ENCODE measurements around the gene HEY2. TPM values are rescaled to one million over a fixed set of nuclear protein-coding genes. Genes with fewer than 3 reads are reported as not detected.

HEY2 gene
- total and polyA plus RNA-seq, 2 donors (not counting 1 experiment from before 2014, with no cell fraction given), result not detected

DNA sequence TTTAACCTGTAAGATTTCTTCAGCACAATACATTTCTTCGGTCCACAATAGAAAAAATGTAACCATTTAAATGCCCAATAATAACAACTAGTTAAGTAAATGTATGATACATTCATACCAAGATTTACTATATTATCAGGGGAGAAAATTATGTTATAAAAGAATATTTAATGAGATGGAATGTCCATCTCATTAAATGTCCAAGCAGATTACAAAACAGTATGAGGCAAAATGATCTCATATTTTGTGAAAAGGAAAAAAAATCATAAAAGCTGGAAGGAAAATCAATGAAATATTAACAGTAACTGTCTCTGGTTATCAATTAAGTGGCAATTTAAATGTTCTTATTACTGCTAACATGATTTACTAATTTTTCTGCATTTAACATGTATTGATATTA, 10.1 kb upstream of the HEY2 start:
- Histone ChIP-seq H3K4me2 (ENCODE audit: extremely low read depth, insufficient read depth, low read length) (no peak overlapping the region), H3K27me3 (ENCODE audit: control insufficient read depth, insufficient read depth, low read length) (peaks cover 2% of the 10 kb centered on the region), H4K20me1 (ENCODE audit: control insufficient read depth, extremely low read depth, insufficient read depth, low read length) (no peaks in the 10 kb centered on the region), H3K79me2 (ENCODE audit: control insufficient read depth, insufficient read depth, low read length) (no peaks in the 10 kb centered on the region), H3K4me3 (replicated peaks in 1 of 4; ENCODE audit: control extremely low read depth in 1 of 4, insufficient read depth in 1 of 4, low read depth in 3 of 4, low read length in 4 of 4) (no peak overlapping the region), H2AFZ (ENCODE audit: low read length) (no peak overlapping the region), H3K9ac (ENCODE audit: insufficient read depth, low read length) (no peak overlapping the region), H3K4me1 (ENCODE audit: control insufficient read depth, extremely low read depth, insufficient read depth, low read length) (no peaks in the 10 kb centered on the region), H3K36me3 (ENCODE audit: control insufficient read depth, insufficient read depth, low read length) (no peaks in the 10 kb centered on the region), H3K9me3 (ENCODE audit: control insufficient read depth, insufficient read depth, low read depth, low read length) (no peaks in the 10 kb centered on the region), H3K27ac (ENCODE audit: insufficient read depth, low read length) (no peak overlapping the region)
- no peak for TF ChIP-seq CTCF (conservative IDR thresholded peaks at IDR 0.05 in 1 of 2, IDR thresholded peaks at IDR 0.05 in 1 of 2; ENCODE audit: low read depth in 1 of 2, low read length in 2 of 2)
- TF ChIP-seq EZH2 (IDR thresholded peaks at IDR 0.05; ENCODE audit: low read length, missing control alignments), result no peak
- no peak for DNase-seq (ENCODE audit: low read depth in 2 of 2)

DNA sequence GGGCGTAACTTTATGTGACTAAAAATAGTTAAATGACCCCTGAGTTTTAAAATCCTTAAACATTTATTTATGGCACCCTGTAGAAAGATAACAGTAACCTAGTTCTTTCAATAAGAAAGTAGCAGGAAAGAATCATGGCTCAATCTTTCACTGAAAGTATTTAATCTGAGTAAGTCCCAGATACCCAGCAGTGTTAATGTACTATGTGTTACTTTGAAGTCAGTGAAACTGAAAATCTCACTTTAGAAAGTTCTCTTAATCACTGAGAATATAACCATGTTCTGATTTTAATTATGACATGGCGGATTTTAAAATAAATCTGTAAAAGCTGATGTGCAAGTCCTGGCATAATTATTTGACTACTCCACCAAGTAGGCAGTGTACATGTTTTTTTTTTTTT, 8.1 kb upstream of the HEY2 start:
- Histone ChIP-seq H3K79me2 (ENCODE audit: control insufficient read depth, insufficient read depth, low read length) (no peaks in the 10 kb centered on the region), H3K27ac (ENCODE audit: insufficient read depth, low read length) (no peak overlapping the region), H3K36me3 (ENCODE audit: control insufficient read depth, insufficient read depth, low read length) (no peaks in the 10 kb centered on the region), H3K4me2 (ENCODE audit: extremely low read depth, insufficient read depth, low read length) (no peak overlapping the region), H3K4me3 (replicated peaks in 1 of 4; ENCODE audit: control extremely low read depth in 1 of 4, insufficient read depth in 1 of 4, low read depth in 3 of 4, low read length in 4 of 4) (no peak overlapping the region), H2AFZ (ENCODE audit: low read length) (no peak overlapping the region), H3K27me3 (ENCODE audit: control insufficient read depth, insufficient read depth, low read length) (peaks cover 10% of the 10 kb centered on the region), H4K20me1 (ENCODE audit: control insufficient read depth, extremely low read depth, insufficient read depth, low read length) (no peaks in the 10 kb centered on the region), H3K9ac (ENCODE audit: insufficient read depth, low read length) (no peak overlapping the region), H3K9me3 (ENCODE audit: control insufficient read depth, insufficient read depth, low read depth, low read length) (no peaks in the 10 kb centered on the region), H3K4me1 (ENCODE audit: control insufficient read depth, extremely low read depth, insufficient read depth, low read length) (no peaks in the 10 kb centered on the region)
- DNase-seq (ENCODE audit: low read depth in 2 of 2), result no peak
- TF ChIP-seq CTCF (conservative IDR thresholded peaks at IDR 0.05 in 1 of 2, IDR thresholded peaks at IDR 0.05 in 1 of 2; ENCODE audit: low read depth in 1 of 2, low read length in 2 of 2) (no peak), EZH2 (IDR thresholded peaks at IDR 0.05; ENCODE audit: low read length, missing control alignments) (no peak)

GRCh38 chr6:125742024-125742423, 7.4 kb upstream of the HEY2 start:
- Histone ChIP-seq H3K79me2 (ENCODE audit: control insufficient read depth, insufficient read depth, low read length) (no peaks in the 10 kb centered on the region), H3K4me1 (ENCODE audit: control insufficient read depth, extremely low read depth, insufficient read depth, low read length) (no peaks in the 10 kb centered on the region), H3K9ac (ENCODE audit: insufficient read depth, low read length) (no peak overlapping the region), H3K4me2 (ENCODE audit: extremely low read depth, insufficient read depth, low read length) (no peak overlapping the region), H3K27ac (ENCODE audit: insufficient read depth, low read length) (no peak overlapping the region), H4K20me1 (ENCODE audit: control insufficient read depth, extremely low read depth, insufficient read depth, low read length) (no peaks in the 10 kb centered on the region), H3K27me3 (ENCODE audit: control insufficient read depth, insufficient read depth, low read length) (peaks cover 17% of the 10 kb centered on the region), H3K36me3 (ENCODE audit: control insufficient read depth, insufficient read depth, low read length) (no peaks in the 10 kb centered on the region), H3K9me3 (ENCODE audit: control insufficient read depth, insufficient read depth, low read depth, low read length) (no peaks in the 10 kb centered on the region), H2AFZ (ENCODE audit: low read length) (no peak overlapping the region), H3K4me3 (replicated peaks in 1 of 4; ENCODE audit: control extremely low read depth in 1 of 4, insufficient read depth in 1 of 4, low read depth in 3 of 4, low read length in 4 of 4) (no peak overlapping the region)
- TF ChIP-seq CTCF (conservative IDR thresholded peaks at IDR 0.05 in 1 of 2, IDR thresholded peaks at IDR 0.05 in 1 of 2; ENCODE audit: low read depth in 1 of 2, low read length in 2 of 2) (no peak), EZH2 (IDR thresholded peaks at IDR 0.05; ENCODE audit: low read length, missing control alignments) (no peak)
- DNase-seq (ENCODE audit: low read depth in 2 of 2), result no peak
